ENCODE measurements around the gene EMP3.

- TF ChIP-seq CTCF (IDR thresholded peaks at IDR 0.05) (no peak), POLR2AphosphoS5 (IDR thresholded peaks at IDR 0.05; ENCODE audit: low read depth, low read length) (no peak), SIN3A (IDR thresholded peaks at IDR 0.05; ENCODE audit: borderline replicate concordance, insufficient read depth, low read depth, low read length) (no peak), REST (IDR thresholded peaks at IDR 0.05; ENCODE audit: insufficient read depth in 1 of 2, low read depth in 2 of 2, low read length in 1 of 2) (no peak), TCF7L2 (IDR thresholded peaks at IDR 0.05; ENCODE audit: low read depth, low read length) (no peak)
Observed at GRCh38 chr19:48290401-48290770, 35.0 kb upstream of the EMP3 start.
